Spleen (tissue), 11 donors: ENCODE measurements around the gene FBXO21. TPM values are rescaled to one million over a fixed set of nuclear protein-coding genes. Genes with fewer than 3 reads are reported as not detected.

Source experiments
- DNase-seq: peaks from one replicate; pipeline ENCODE4 v3.0.0-alpha.2; 2020
- H3K27ac ChIP-seq, 8 donors: fragments of 200-600 bp; sonication (generic) in 7 of 8; 1 replicate in 4 of 8; 2 replicates in 4 of 8; pipeline versions ENCODE4 v1.5.0 to v1.8.0; 2016 to 2021; ENCODE audit warnings: inconsistent platforms in 4 of 8, mild to moderate bottlenecking in 4 of 8, moderate library complexity in 1 of 8
- H3K27me3 ChIP-seq, 7 donors: fragments of 200-600 bp; sonication (generic) in 6 of 7; replicated peaks in 1 of 7; 1 replicate in 4 of 7; 2 replicates in 3 of 7; pipeline versions ENCODE4 v1.5.0 to v1.8.0; 2016 to 2021; ENCODE audit warnings: inconsistent platforms in 3 of 7, mild to moderate bottlenecking in 1 of 7
- H3K36me3 ChIP-seq, 6 donors: fragments of 200-600 bp; sonication (generic) in 5 of 6; 1 replicate in 4 of 6; 2 replicates in 2 of 6; pipeline versions ENCODE4 v1.5.0 to v1.8.0; 2016 to 2021; ENCODE audit warnings: inconsistent platforms in 2 of 6
- H3K4me1 ChIP-seq, 6 donors: fragments of 200-600 bp; sonication (generic) in 5 of 6; 1 replicate in 3 of 6; 2 replicates in 3 of 6; pipeline versions ENCODE4 v1.5.0 to v1.8.0; 2016 to 2021; ENCODE audit warnings: inconsistent platforms in 3 of 6
- H3K4me3 ChIP-seq, 8 donors: fragments of 200-600 bp; sonication (generic) in 7 of 8; 1 replicate in 4 of 8; 2 replicates in 4 of 8; pipeline versions ENCODE4 v1.5.0 to v1.8.0; 2016 to 2021; ENCODE audit warnings: inconsistent platforms in 4 of 8, mild to moderate bottlenecking in 4 of 8, moderate library complexity in 2 of 8
- H3K9me3 ChIP-seq, 8 donors: fragments of 200-600 bp; sonication (generic) in 7 of 8; 1 replicate in 4 of 8; 2 replicates in 4 of 8; pipeline versions ENCODE4 v1.5.0 to v1.8.0; 2016 to 2021; ENCODE audit warnings: inconsistent platforms in 4 of 8
- CTCF ChIP-seq, 11 experiments: fragments of 200-600 bp in 7 of 11; fragments of 450-650 bp in 4 of 11; sonication (generic) in 4 of 11; IDR thresholded peaks in 8 of 11; conservative IDR thresholded peaks in 3 of 11; 1 replicate in 7 of 11; 2 replicates in 4 of 11; pipeline versions ENCODE4 v1.4.0 to v1.8.0; 2016 to 2021; ENCODE audit warnings: antibody characterized with exemption in 11 of 11, inconsistent platforms in 4 of 11, mild to moderate bottlenecking in 1 of 11
- POLR2A ChIP-seq, 3 donors: fragments of 450-650 bp; IDR thresholded peaks; one replicate each; pipeline ENCODE4 v1.5.1; 2017; ENCODE audit warnings: antibody characterized with exemption in 3 of 3, mild to moderate bottlenecking in 1 of 3
- POLR2AphosphoS5 ChIP-seq, 3 donors: sonication (generic); formaldehyde crosslinking; IDR thresholded peaks; one replicate each; pipeline ENCODE4 v1.5.1; 2017; ENCODE audit warnings: antibody characterized with exemption in 3 of 3
- WGBS, 5 donors: extraction: QIAGEN DNeasy Blood & Tissue Kit in 3 of 5; methylation state at CpG; one replicate each; pipeline versions ENCODE4 v1.1.5 to v1.1.7; 2013 to 2018; 5-methylcytosine and 5-hydroxymethylcytosine counted together
- intact Hi-C: fragments of 100-400 bp; cut with DNase I; formaldehyde crosslinking; loops from one replicate; pipeline ENCODE4 v1.15.0; 2023; ENCODE audit warnings: low total_unique reads
- polyA plus RNA-seq, 3 donors: library from polyadenylated mRNA; stranded (reverse); fragments of 200-250 nt; gene quantifications; one replicate each; pipeline ENCODE4 v1.2.1, GENCODE V29; 2013
- total RNA-seq, 7 donors: library from RNA; depleted of rRNA in 3 of 7; stranded (reverse); fragments of >200 nt in 3 of 7; fragmentation: NEBNext Ultra II Directional in 4 of 7; extraction: Animal tissue kit (Norgen Biotek cat#: 25700) in 4 of 7; gene quantifications; one replicate each; pipeline versions ENCODE4 v1.1.0 to v1.2.1, GENCODE V29; 2016 to 2021
- donor health status: healthy with polysubstance abuse.
- donor health status: DM: no; HTN: no; CAD: no; lungs with moderate emphysema.
- donor health status: DM: no; HTN: no; CAD: no.
- donor health status: Bipolar disorder and iron deficiency.
- donor health status: healthy.
- donor health status: DM: no; HTN: no; CAD: no.
- donor health status: DM: yes; HTN: yes; CAD: no.

Gene FBXO21
- total and polyA plus RNA-seq, 10 donors = 6.3 to 130 (median 39.2) TPM

- Histone ChIP-seq H3K27me3 (no peaks in the 10 kb centered on the region), H3K36me3 (peaks cover 0 to 100% (median 88%) of the 10 kb centered on the region in 6 donors), H3K27ac (no peak overlapping the region), H3K4me1 (peaks cover 0 to 6% (median 0%) of the 10 kb centered on the region in 6 donors), H3K9me3 (peaks cover 0 to 15% (median 5%) of the 10 kb centered on the region in 8 donors), H3K4me3 (no peak overlapping the region)
- TF ChIP-seq CTCF (IDR thresholded peaks at IDR 0.05 in 8 of 11, conservative IDR thresholded peaks at IDR 0.05 in 3 of 11) (no peak), POLR2AphosphoS5 (IDR thresholded peaks at IDR 0.05) (no peak), POLR2A (IDR thresholded peaks at IDR 0.05) (no peak)
- WGBS, 5 donors = 94 to 100% (median 95%) methylated on average over 2 of the region's 2 CpGs
- DNase-seq = no peak
- intact Hi-C loops = no loop called here
Observed at GRCh38 chr12:117178745-117179144, 11.5 kb downstream of the FBXO21 start.

GRCh38 chr12:117178301-117178700, 12.0 kb downstream of the FBXO21 start:
- WGBS, 5 donors = 87 to 97% (median 91%) methylated on average over 10 of the region's 10 CpGs
- Histone ChIP-seq H3K4me1 (peaks cover 0 to 6% (median 0%) of the 10 kb centered on the region in 6 donors), H3K4me3 (no peak overlapping the region), H3K9me3 (peaks cover 0 to 15% (median 5%) of the 10 kb centered on the region in 8 donors), H3K36me3 (peaks cover 0 to 100% (median 90%) of the 10 kb centered on the region in 6 donors), H3K27ac (no peak overlapping the region), H3K27me3 (no peaks in the 10 kb centered on the region)
- TF ChIP-seq CTCF (IDR thresholded peaks at IDR 0.05 in 8 of 11, conservative IDR thresholded peaks at IDR 0.05 in 3 of 11) (no peak), POLR2AphosphoS5 (IDR thresholded peaks at IDR 0.05) (no peak), POLR2A (IDR thresholded peaks at IDR 0.05) (no peak)
- intact Hi-C loops = no loop called here
- no peak for DNase-seq

GRCh38 chr12:117172168-117172567, 18.1 kb downstream of the FBXO21 start:
- WGBS, 5 donors = 93 to 100% (median 97%) methylated on average over 3 of the region's 3 CpGs
- Histone ChIP-seq H3K4me3 (no peak overlapping the region), H3K27me3 (no peaks in the 10 kb centered on the region), H3K27ac (no peak overlapping the region), H3K9me3 (no peaks in the 10 kb centered on the region), H3K4me1 (no peaks in the 10 kb centered on the region), H3K36me3 (peaks cover 0 to 100% (median 97%) of the 10 kb centered on the region in 6 donors)
- intact Hi-C loops = no loop called here
- DNase-seq = no peak
- TF ChIP-seq POLR2AphosphoS5 (IDR thresholded peaks at IDR 0.05) (no peak), CTCF (IDR thresholded peaks at IDR 0.05 in 8 of 11, conservative IDR thresholded peaks at IDR 0.05 in 3 of 11) (no peak), POLR2A (IDR thresholded peaks at IDR 0.05) (no peak)

- no peaks in the 10 kb centered on the region for H3K27me3 ChIP-seq
- H3K36me3 ChIP-seq = peaks cover 0 to 100% (median 97%) of the 10 kb centered on the region in 6 donors
- no peaks in the 10 kb centered on the region for H3K9me3 ChIP-seq
- TF ChIP-seq POLR2A (IDR thresholded peaks at IDR 0.05) = no peak
- TF ChIP-seq POLR2AphosphoS5 (IDR thresholded peaks at IDR 0.05) = no peak
- no peak for TF ChIP-seq CTCF (IDR thresholded peaks at IDR 0.05 in 8 of 11, conservative IDR thresholded peaks at IDR 0.05 in 3 of 11)
- no peaks in the 10 kb centered on the region for H3K4me1 ChIP-seq
- H3K27ac ChIP-seq = no peak overlapping the region
- intact Hi-C loops = no loop called here
- no peak overlapping the region for H3K4me3 ChIP-seq
- 81 to 97% (median 93%) methylated on average over 2 of the region's 2 CpGs for WGBS, 5 donors
- DNase-seq = no peak
Observed at GRCh38 chr12:117171499-117172162, 18.6 kb downstream of the FBXO21 start.
